K562 (cell line): Measurements from ENCODE around the gene ZNF213.

ENCODE experiments used
- ATF3 ChIP-seq, 2 experiments: fragments of 450-650 bp in 1 of 2; sonication (generic) in 1 of 2; formaldehyde crosslinking in 1 of 2; IDR thresholded peaks in 1 of 2; conservative IDR thresholded peaks in 1 of 2; 2 replicates each; pipeline versions ENCODE4 v1.6.1 to v1.8.1; 2016 to 2023; ENCODE audit warnings: mild to moderate bottlenecking in 2 of 2, moderate library complexity in 2 of 2, inconsistent platforms in 1 of 2, missing genetic modification reagents in 1 of 2
- CTCF ChIP-seq, 3 experiments: IDR thresholded peaks in 2 of 3; conservative IDR thresholded peaks in 1 of 3; 2 replicates each; pipeline ENCODE4 v1.5.1; 2011 to 2012; ENCODE audit warnings: low read length in 3 of 3, mild to moderate bottlenecking in 3 of 3, control low read depth in 2 of 3, improper control_type of control experiment in 1 of 3, inconsistent platforms in 1 of 3, low read depth in 1 of 3, mixed read lengths in 1 of 3, moderate library complexity in 1 of 3; ENCODE audit not compliant: insufficient read depth in 2 of 3
- NRF1 ChIP-seq, 2 experiments: fragments of 450-650 bp; IDR thresholded peaks in 1 of 2; conservative IDR thresholded peaks in 1 of 2; 2 replicates each; pipeline ENCODE4 v1.6.1; 2014; ENCODE audit warnings: mild to moderate bottlenecking in 2 of 2
- SLC30A9 ChIP-seq: fragments of 250-450 bp; sonication (Bioruptor Pico); IDR thresholded peaks from 2 replicates; pipeline ENCODE4 v1.8.0; 2022; ENCODE audit warnings: mild to moderate bottlenecking, moderate library complexity
- TBP ChIP-seq: optimal IDR thresholded peaks from 2 replicates; pipeline ENCODE3; 2011; ENCODE audit warnings: low read depth, low read length, improper control_type of control experiment

GRCh38 chr16:3148256-3149192 is 13.7 kb downstream of the ZNF213 start:
- TF ChIP-seq NRF1 (conservative IDR thresholded peaks at IDR 0.05 in 1 of 2, IDR thresholded peaks at IDR 0.05 in 1 of 2) (no peak), ATF3 (IDR thresholded peaks at IDR 0.05) (no peak), ATF3 (CRISPR knock-in tag; conservative IDR thresholded peaks at IDR 0.05) (no peak), SLC30A9 (CRISPR knock-in tag) (no peak), CTCF (IDR thresholded peaks at IDR 0.05 in 2 of 3, conservative IDR thresholded peaks at IDR 0.05 in 1 of 3; ENCODE audit: insufficient read depth in 2 of 3, low read depth in 1 of 3, low read length in 3 of 3) (no peak), TBP (no peak)
